ENCODE results near the gene POPDC3. TPM values are rescaled to one million over a fixed set of nuclear protein-coding genes. Genes with fewer than 3 reads are reported as not detected.

The POPDC3 gene
- total and polyA plus RNA-seq, 11 donors, result 29.3 to 59.7 (median 53.0) TPM

- no peaks in the 10 kb centered on the region for H3K9me3 ChIP-seq
- H3K4me3 ChIP-seq, result no peak overlapping the region
- 64 to 75% (median 74%) methylated on average over 4 of the region's 4 CpGs for WGBS, 4 donors
- ATAC-seq (no peak), DNase-seq (no peak)
- H3K27ac ChIP-seq, result peak overlapping the region in 1 of 12 donors; percentile 93
- H3K36me3 ChIP-seq, result no peaks in the 10 kb centered on the region
- TF ChIP-seq POLR2A (IDR thresholded peaks at IDR 0.05), result no peak
- TF ChIP-seq CTCF (IDR thresholded peaks at IDR 0.05), result no peak
- H3K4me1 ChIP-seq, result peaks cover 0 to 12% (median 0%) of the 10 kb centered on the region in 12 donors
- intact Hi-C loops (cut with DNase I), result no loop called here
- H3K27me3 ChIP-seq, result peaks cover 0 to 62% (median 18%) of the 10 kb centered on the region in 9 donors
These were observed 2.2 kb upstream of the POPDC3 start for GRCh38 chr6:105181981-105182515.

GRCh38 chr6:105178636-105179035 lies 1.2 kb downstream of the POPDC3 start:
- Histone ChIP-seq H3K4me3 (peak overlapping the region; percentile 28 to 69 (median 61)), H3K36me3 (no peaks in the 10 kb centered on the region), H3K9me3 (peaks cover 0 to 3% (median 0%) of the 10 kb centered on the region in 12 donors), H3K27me3 (peaks cover 0 to 66% (median 18%) of the 10 kb centered on the region in 9 donors), H3K27ac (peak overlapping the region in 11 of 12 donors; percentile 76 to 95 (median 90)), H3K4me1 (peaks cover 0 to 12% (median 0%) of the 10 kb centered on the region in 12 donors)
- ATAC-seq, result no peak
- TF ChIP-seq POLR2A (IDR thresholded peaks at IDR 0.05) (no peak), CTCF (IDR thresholded peaks at IDR 0.05) (no peak)
- 28 to 43% (median 35%) methylated on average over 5 of the region's 5 CpGs for WGBS, 4 donors
- no peak for DNase-seq
- intact Hi-C loops (cut with DNase I), result loop anchor here in 2 of 10 donors (5.0 to 10.0 kb wide), 2 partner anchors 86 to 179 kb away; no protein-coding TSS in a partner anchor

GRCh38 chr6:105178110-105178509 lies 1.7 kb downstream of the POPDC3 start:
- ATAC-seq (no peak), DNase-seq (no peak)
- peaks cover 0 to 61% (median 18%) of the 10 kb centered on the region in 9 donors for H3K27me3 ChIP-seq
- no peaks in the 10 kb centered on the region for H3K36me3 ChIP-seq
- peak overlapping the region in 8 of 12 donors; percentile 3 to 95 (median 92) for H3K27ac ChIP-seq
- H3K4me3 ChIP-seq, result peak overlapping the region in 2 of 12 donors; percentile 55 to 69
- intact Hi-C loops (cut with DNase I), result loop anchor here in 2 of 10 donors (5.0 to 10.0 kb wide), 2 partner anchors 87 to 179 kb away; no protein-coding TSS in a partner anchor
- TF ChIP-seq CTCF (IDR thresholded peaks at IDR 0.05) (no peak), POLR2A (IDR thresholded peaks at IDR 0.05) (no peak)
- H3K4me1 ChIP-seq, result peaks cover 0 to 12% (median 0%) of the 10 kb centered on the region in 12 donors
- WGBS, 4 donors, result 28 to 37% (median 33%) methylated on average over 1 of the region's 1 CpG
- peaks cover 0 to 3% (median 0%) of the 10 kb centered on the region in 12 donors for H3K9me3 ChIP-seq

GRCh38 chr6:105177556-105177955 lies 2.3 kb downstream of the POPDC3 start:
- H3K27ac ChIP-seq, result peak overlapping the region in 8 of 12 donors; percentile 3 to 93 (median 90)
- H3K4me1 ChIP-seq, result peaks cover 0 to 12% (median 0%) of the 10 kb centered on the region in 12 donors
- WGBS, 4 donors, result 80 to 92% (median 86%) methylated on average over 2 of the region's 2 CpGs
- no peak for ATAC-seq
- intact Hi-C loops (cut with DNase I), result loop anchor here in 2 of 10 donors (5.0 to 10.0 kb wide), 2 partner anchors 87 to 180 kb away; no protein-coding TSS in a partner anchor
- no peak for DNase-seq
- H3K27me3 ChIP-seq, result peaks cover 0 to 56% (median 18%) of the 10 kb centered on the region in 9 donors
- no peak overlapping the region for H3K4me3 ChIP-seq
- TF ChIP-seq CTCF (IDR thresholded peaks at IDR 0.05) (no peak), POLR2A (IDR thresholded peaks at IDR 0.05) (no peak)
- peaks cover 0 to 3% (median 0%) of the 10 kb centered on the region in 12 donors for H3K9me3 ChIP-seq
- no peaks in the 10 kb centered on the region for H3K36me3 ChIP-seq
